Measurements from ENCODE around the gene INTS7.

Gene INTS7

GRCh38 chr1:211901945-211902344 is 133.4 kb downstream of the INTS7 start:
- in situ Hi-C loops (cut with MboI; ENCODE audit: low sequenced_read_pairs, unreplicated experiment): no loop called here
- no peak for TF ChIP-seq CTCF (IDR thresholded peaks at IDR 0.05; ENCODE audit: borderline replicate concordance, control extremely low read depth, extremely low read depth, insufficient read depth, missing control alignments)
- no peak for DNase-seq (ENCODE audit: low spot score)

GRCh38 chr1:211900441-211900840 is 134.9 kb downstream of the INTS7 start:
- DNase-seq (ENCODE audit: low spot score): no peak
- in situ Hi-C loops (cut with MboI; ENCODE audit: low sequenced_read_pairs, unreplicated experiment): no loop called here
- no peak for TF ChIP-seq CTCF (IDR thresholded peaks at IDR 0.05; ENCODE audit: borderline replicate concordance, control extremely low read depth, extremely low read depth, insufficient read depth, missing control alignments)

- TF ChIP-seq CTCF (IDR thresholded peaks at IDR 0.05; ENCODE audit: borderline replicate concordance, control extremely low read depth, extremely low read depth, insufficient read depth, missing control alignments): no peak
- in situ Hi-C loops (cut with MboI; ENCODE audit: low sequenced_read_pairs, unreplicated experiment): no loop called here
- DNase-seq (ENCODE audit: low spot score): no peak
Observed at GRCh38 chr1:211896958-211897357, 138.4 kb downstream of the INTS7 start.

GRCh38 chr1:211895126-211895759 is 140.1 kb downstream of the INTS7 start:
- in situ Hi-C loops (cut with MboI; ENCODE audit: low sequenced_read_pairs, unreplicated experiment): no loop called here
- TF ChIP-seq CTCF (IDR thresholded peaks at IDR 0.05; ENCODE audit: borderline replicate concordance, control extremely low read depth, extremely low read depth, insufficient read depth, missing control alignments): no peak

GRCh38 chr1:211894312-211894711 is 141.0 kb downstream of the INTS7 start:
- no peak for TF ChIP-seq CTCF (IDR thresholded peaks at IDR 0.05; ENCODE audit: borderline replicate concordance, control extremely low read depth, extremely low read depth, insufficient read depth, missing control alignments)
- in situ Hi-C loops (cut with MboI; ENCODE audit: low sequenced_read_pairs, unreplicated experiment): no loop called here
- DNase-seq (ENCODE audit: low spot score): no peak

More at GRCh38 chr1:211895126-211895759, 140.1 kb downstream of the INTS7 start:
- no peak for DNase-seq (ENCODE audit: low spot score)

GRCh38 chr1:211893260-211893659 is 142.1 kb downstream of the INTS7 start:
- DNase-seq (ENCODE audit: low spot score): no peak
- in situ Hi-C loops (cut with MboI; ENCODE audit: low sequenced_read_pairs, unreplicated experiment): no loop called here
- TF ChIP-seq CTCF (IDR thresholded peaks at IDR 0.05; ENCODE audit: borderline replicate concordance, control extremely low read depth, extremely low read depth, insufficient read depth, missing control alignments): no peak

All from GM13976 (cell line).